Mucosa of gallbladder (tissue), 1 donor: ENCODE measurements around the gene SHKBP1. TPM values are rescaled to one million over a fixed set of nuclear protein-coding genes. Genes with fewer than 3 reads are reported as not detected.
"Not testable (repeated sequence)": the region's sequence is repeated elsewhere in the genome, so short reads cannot be mapped to it uniquely, and the experiment has no call there.

ENCODE experiments used
- DNase-seq: peaks from one replicate; pipeline ENCODE4 v3.0.0-alpha.2; 2020; ENCODE audit warnings: low spot score
- total RNA-seq: library from RNA; stranded (reverse); gene quantifications from one replicate; pipeline ENCODE4 v1.2.1, GENCODE V29; 2021
- donor health status: DM: no; HTN: no; CAD: no.

SHKBP1 gene
- 80.9 TPM for total RNA-seq

GRCh38 chr19:40576585-40577451, at the start of gene SHKBP1:
TSS of gene SHKBP1 (plus strand) at chr19:40576873. CDS start at chr19:40576900, 27 bp downstream.
- DNase-seq, result peak; percentile 96

- DNase-seq, result no peak
Observed at GRCh38 chr19:40528078-40528477, 48.6 kb upstream of the SHKBP1 start.

GRCh38 chr19:40528533-40529092, 48.1 kb upstream of the SHKBP1 start:
- no peak for DNase-seq

GRCh38 chr19:40529093-40529954, 47.3 kb upstream of the SHKBP1 start:
- peak; percentile 86 for DNase-seq

- no peak for DNase-seq
Observed at GRCh38 chr19:40530091-40530901, 46.4 kb upstream of the SHKBP1 start.

GRCh38 chr19:40533508-40533907, 43.2 kb upstream of the SHKBP1 start:
- DNase-seq, result no peak

- DNase-seq, result no peak
Observed at GRCh38 chr19:40534148-40534547, 42.5 kb upstream of the SHKBP1 start.

- DNase-seq, result no peak
Observed at GRCh38 chr19:40539070-40539469, 37.6 kb upstream of the SHKBP1 start.

- DNase-seq, result peak; percentile 55
Observed at GRCh38 chr19:40542202-40542859, 34.3 kb upstream of the SHKBP1 start.

GRCh38 chr19:40543029-40543597, 33.6 kb upstream of the SHKBP1 start:
- DNase-seq, result no peak

- not testable (repeated sequence) for DNase-seq
Observed at GRCh38 chr19:40546153-40546841, 30.4 kb upstream of the SHKBP1 start.

- DNase-seq, result not testable (repeated sequence)
Observed at GRCh38 chr19:40547190-40547589, 29.5 kb upstream of the SHKBP1 start.

- no peak for DNase-seq
Observed at GRCh38 chr19:40547836-40548235, 28.8 kb upstream of the SHKBP1 start.

GRCh38 chr19:40549007-40549708, 27.5 kb upstream of the SHKBP1 start:
- no peak for DNase-seq

GRCh38 chr19:40550951-40551350, 25.7 kb upstream of the SHKBP1 start:
- DNase-seq, result no peak

GRCh38 chr19:40552848-40553247, 23.8 kb upstream of the SHKBP1 start:
- DNase-seq, result no peak

GRCh38 chr19:40553885-40554857, 22.5 kb upstream of the SHKBP1 start:
- DNase-seq, result no peak
